IPS-NIHi7 (cell line): Measurements from ENCODE around the gene AREL1.

Experiments used
- DNase-seq: peaks from one replicate; pipeline ENCODE4 v3.0.0; 2012; ENCODE audit warnings: mixed read lengths; ENCODE audit errors: extremely low spot score

AREL1 gene

GRCh38 chr14:74697976-74698375 is 14.9 kb downstream of the AREL1 start:
- no peak for DNase-seq

DNA sequence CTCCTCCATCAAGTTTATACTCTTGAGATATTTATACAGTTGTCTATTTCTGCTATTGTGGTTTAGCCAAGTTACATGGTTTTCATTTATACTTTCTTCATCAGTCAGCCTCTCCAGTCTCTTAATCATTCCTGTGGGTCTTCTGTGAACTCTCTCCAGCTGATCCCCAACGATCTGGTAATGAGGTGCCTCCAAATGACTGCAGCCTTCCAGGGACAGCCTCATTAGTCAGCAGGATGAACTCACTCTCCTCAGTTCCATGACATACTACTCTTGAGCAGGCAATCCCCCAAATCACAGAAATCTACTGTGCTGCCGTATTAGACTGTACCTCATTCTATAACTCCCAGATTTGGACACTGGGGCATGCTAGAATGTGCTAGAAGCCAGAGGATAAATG is 15.3 kb downstream of the AREL1 start:
- no peak for DNase-seq

DNA sequence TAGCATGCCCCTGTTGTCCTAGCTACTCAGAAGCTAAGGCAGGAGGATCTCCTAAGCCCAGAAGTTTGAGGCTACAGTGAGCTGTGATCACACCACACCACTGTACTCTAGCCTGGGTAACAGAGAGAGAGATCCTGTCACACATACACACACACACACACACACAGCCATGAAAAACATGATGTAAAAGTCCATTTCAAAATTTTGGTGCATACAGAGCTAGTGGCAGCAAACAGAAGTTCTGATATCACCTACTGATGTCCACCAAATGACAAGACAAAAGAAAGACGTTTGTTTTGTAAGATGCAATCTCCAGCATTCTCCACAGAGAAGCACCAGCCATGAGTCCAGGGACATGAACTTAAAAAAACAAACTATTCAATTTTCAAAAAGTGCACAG is 15.9 kb downstream of the AREL1 start:
- DNase-seq: no peak

DNA sequence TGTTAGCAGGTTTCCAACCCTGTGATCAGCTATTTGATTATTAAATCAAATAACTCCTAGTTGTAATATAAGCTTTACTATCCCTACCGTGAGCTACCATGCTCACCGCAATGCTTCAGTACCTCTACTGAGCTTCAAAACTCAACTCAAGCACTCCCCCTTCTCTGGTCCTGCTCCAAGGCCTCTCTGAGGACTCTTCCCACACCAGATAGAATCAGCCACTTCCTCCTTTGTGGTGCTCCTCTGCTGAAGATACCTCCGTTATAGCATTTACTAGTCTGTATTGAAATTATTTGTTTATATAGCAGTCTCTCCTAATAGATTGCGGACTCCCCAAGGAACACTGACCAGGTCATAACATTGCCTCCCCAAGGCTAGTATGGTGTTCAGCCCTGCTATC is 17.5 kb downstream of the AREL1 start:
- no peak for DNase-seq

- DNase-seq: no peak
Measured at GRCh38 chr14:74693191-74693590, 19.7 kb downstream of the AREL1 start.

DNA sequence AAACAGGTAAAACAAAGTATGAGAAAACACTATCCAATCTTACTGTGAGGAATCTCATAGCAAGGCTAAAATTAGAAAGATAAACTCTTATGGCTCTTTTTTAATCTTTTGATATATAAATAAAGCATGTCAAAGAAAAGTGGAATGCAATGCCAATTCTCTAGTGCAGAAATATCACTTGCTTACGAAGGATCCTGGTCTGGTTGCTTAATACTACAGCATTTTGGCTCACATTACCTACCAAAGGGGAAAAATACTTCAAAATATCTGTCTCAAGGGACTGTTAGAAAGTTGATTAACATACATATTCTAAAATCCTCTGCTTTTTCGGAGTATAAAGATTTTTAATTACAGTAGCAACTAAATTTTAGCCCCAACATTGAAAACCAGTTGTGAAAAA is 21.4 kb downstream of the AREL1 start:
- DNase-seq: no peak

DNA sequence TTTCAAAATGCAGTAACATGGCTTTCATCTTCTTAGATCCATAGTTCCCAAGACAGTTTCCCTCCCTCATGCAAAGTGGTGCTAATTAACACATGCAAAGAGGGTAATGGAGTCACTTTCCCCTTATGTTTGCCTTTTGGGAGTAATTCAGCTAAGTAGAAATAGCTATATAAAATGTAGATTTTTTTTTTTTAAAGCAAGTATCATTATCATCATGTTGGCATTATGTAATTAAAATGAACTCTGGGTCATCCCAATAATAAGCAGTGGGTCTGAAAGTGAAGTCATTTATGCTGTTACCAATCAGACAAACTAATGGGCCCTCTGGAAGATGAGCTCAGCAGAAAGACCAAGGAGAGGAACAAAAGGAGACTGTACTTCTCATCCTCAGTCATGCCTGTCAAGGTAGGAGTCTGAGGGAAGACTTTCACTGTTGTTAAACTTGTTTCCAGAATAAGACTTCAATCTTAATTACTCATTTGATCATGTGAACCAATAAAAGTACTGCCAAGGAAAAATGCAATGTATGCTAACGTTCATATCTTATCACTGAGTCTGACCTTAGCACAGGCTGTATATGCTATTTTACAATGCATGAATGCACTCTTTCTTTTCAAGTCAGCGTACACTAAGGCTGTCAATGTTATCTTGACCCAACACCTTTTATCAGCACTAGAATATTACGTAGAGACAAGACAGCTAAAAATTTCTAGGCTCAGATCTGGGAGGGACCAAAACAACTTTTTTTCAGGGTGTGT is 26.8 kb downstream of the AREL1 start:
- DNase-seq: no peak

DNA sequence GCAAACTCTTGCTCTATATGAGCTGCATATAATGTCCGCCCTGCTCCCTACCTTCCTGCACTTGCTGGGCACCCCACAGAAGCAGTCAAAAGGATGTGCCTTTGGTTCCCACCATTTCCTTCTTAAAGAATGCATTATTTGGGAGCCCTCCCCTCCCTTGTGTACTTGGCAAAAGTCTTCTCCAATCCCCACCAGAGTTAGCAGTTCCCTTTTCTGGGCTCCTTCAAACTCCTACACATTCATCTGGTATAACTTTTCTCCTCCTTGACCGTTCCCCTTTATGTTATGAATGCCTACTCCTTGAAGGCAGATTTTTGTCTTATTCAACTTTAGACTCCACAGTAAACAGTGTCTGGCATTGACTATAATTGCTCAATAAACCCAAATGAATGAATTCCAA is 27.8 kb downstream of the AREL1 start:
- DNase-seq: no peak

GRCh38 chr14:74684434-74684833 is 28.4 kb downstream of the AREL1 start:
- no peak for DNase-seq

- no peak for DNase-seq
Measured at GRCh38 chr14:74683406-74683805, 29.5 kb downstream of the AREL1 start.

DNA sequence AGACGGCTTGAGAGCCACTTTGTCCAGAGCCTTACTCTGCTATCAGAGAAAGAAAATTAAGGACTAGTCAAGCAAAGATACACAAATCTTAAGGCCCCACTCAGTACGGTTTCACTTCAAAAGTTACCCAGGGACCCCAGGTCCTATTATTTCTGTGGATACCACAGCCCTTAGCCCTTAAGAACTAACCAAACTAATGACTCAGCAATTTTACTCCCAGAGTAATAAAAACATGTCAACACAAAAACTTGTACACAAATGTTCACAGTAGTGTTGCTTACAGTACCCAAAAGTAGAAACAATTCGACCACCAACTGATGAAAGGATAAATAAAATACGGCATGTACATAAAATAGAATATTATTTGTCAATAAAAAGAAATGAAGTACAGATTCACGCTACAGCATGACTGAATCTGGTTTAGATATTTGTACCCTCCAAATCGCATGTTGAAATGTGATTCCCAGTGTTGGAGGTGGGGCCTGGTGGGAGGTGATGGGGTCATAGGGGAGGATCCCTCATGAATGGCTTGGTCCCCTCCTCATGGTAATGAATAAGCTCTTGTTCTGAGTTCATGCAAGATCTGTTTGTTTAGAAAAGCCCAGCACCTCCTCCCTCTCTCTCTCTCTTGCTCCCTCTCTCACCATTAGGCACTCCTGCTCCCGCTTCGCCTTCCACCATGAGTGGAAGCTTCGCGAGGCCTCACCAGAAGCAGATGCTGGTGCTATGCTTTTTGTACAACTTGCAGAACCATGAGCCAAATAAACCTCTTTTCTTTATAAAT is 30.5 kb downstream of the AREL1 start:
- no peak for DNase-seq

- DNase-seq: no peak
Measured at GRCh38 chr14:74675219-74675618, 37.7 kb downstream of the AREL1 start.

- DNase-seq: no peak
Measured at GRCh38 chr14:74673768-74674167, 39.1 kb downstream of the AREL1 start.

DNA sequence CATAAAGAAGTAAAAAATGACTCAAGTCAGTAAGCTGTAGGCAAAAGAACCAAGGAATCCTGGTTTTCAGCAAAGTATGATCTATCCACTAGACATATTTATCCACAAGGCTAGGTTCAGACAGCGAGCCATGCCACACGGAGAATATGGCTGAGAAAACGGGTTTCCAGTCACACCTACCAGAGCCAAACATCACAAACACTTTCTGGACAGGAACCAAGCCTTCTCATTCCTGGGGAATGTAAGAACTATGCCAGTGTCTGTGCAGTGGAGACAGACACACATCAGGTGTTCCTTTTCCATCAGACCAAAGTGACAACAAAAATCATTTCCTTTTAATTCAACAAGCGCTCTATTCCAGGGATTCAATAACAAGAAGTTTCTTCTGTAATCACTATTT is 41.1 kb downstream of the AREL1 start:
- no peak for DNase-seq

DNA sequence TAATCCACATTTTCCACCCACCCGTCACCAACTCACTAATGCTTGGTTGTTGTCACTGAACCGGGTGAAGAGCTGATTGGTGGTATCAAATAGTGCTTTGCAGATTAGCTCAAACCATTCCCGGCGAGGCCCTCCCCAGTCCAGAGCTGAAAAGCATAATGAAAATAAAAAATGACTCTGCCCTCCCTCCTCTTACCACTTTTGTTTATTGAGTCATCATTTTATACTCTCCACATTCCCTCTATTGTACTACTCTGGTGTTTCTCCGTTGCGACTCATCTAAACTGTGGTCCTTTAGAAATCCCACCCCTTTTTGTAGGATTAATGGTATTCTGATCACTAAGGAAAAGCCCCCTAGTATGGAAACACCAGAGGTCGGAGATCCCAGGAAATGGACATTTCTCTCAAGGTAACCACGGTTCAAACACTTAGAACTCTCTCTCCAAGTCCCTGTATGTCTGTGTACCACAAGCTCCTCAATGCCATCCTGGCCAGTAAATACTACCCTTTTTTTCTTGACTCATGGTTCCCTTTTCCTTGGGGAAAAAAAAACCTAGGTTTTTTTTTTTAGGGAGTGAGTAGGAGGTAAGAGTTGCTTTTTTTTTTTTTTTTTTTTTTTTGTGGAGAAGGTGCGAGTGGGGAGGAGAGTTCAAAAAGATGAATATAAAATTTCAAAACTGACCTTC is 42.0 kb downstream of the AREL1 start:
- DNase-seq: no peak

DNA sequence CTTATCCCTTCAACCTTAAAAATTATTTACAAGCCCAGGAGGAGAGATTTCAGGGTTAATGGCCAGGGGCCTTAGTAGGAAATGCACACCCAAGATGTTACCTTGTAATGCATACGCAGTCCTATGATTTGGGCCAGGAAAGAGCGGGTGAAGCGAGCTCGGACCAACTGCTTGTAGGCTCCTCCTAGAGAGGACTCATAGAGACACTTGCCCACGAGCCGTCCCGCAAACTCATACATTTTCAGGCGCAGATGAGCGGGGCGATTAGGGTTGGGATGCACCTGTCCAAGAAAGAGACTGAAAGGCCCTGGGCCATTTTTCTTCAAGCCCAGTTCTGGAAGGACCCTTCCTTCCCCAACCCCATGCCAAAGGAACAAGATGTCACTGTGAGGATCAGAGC is 43.0 kb downstream of the AREL1 start:
- no peak for DNase-seq

DNA sequence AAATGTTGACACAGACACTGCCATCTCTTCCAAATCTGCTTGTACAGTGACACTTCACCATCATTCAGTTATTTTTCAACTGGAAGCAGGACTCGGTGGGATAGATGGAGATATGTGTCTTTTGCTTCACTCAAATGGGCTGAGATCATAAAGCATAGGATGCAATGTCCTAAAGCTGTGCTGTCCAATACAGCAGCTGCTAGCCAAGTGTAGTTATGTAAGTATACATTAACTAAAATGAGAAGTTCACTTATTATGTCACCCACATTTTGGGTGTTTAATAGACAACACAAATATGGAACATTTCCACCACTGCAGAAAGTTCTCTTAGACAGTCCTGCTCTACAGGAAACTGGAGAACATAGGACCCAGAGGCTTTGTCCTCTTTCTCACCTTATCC is 43.6 kb downstream of the AREL1 start:
- DNase-seq: no peak

- DNase-seq: no peak
Measured at GRCh38 chr14:74667758-74668157, 45.1 kb downstream of the AREL1 start.

DNA sequence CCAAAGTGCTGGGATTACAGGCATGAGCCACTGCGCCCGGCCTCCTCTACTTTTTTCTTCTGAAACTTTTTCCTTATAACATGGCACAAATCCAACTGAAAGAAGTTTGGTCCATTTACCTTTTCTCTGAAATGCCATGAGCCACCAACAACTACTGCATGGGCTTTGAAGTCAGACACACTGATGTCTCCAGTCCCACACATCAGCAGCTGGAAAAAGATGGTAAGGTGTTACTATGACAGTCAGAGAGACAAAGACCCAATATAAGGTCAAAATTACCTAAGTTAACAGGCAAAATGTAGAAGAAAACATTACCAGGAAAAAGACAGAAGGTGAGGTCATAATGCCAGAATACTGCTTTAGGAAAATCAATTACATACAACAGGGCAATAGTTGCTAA is 48.2 kb downstream of the AREL1 start:
- no peak for DNase-seq

DNA sequence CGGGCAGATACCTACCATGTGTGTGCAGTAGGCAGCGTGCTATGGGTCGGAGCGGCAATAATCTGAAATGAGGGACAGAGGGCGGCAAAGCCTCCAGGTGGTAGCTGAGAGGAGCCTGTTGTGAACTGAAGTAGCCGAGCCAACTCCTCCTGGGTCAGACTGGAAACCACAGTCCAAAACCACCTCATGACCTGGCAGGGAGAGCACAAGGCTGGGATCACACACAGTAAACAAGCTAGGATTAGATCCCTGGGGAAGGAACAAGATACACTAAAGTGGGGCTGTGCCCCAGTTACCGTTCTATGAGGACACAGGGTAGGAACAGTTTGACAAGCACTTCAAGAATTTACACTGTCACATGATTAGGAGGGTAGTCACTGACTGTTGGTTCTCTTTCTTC is 49.0 kb downstream of the AREL1 start:
- no peak for DNase-seq

GRCh38 chr14:74661726-74662450 is 51.0 kb downstream of the AREL1 start:
- no peak for DNase-seq

DNA sequence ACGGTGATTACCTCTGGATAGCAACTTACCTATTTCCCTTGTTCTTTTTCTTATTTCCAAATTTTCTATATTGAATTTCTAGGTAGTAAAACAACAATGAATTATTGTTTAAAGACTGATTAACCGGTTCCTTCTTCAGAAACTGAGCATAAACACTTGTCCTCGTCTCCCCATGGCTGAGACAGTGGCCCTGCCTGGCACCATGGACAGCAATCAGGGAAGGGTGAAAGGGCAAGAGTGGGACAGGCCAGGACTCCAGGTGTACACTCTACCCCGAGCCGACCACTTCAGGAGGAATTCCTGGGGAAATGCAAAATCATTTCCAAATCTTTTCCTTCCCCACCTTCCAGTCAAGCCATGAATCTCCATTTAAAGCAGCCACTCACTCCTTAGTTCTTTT is 52.0 kb downstream of the AREL1 start:
- no peak for DNase-seq
